H9 (cell line): ENCODE measurements around the gene RNU5B-1. TPM values are rescaled to one million over a fixed set of nuclear protein-coding genes. Genes with fewer than 3 reads are reported as not detected.

Experiments used
- DNase-seq: peaks from one replicate; pipeline ENCODE4 v3.0.0-alpha.2; 2017
- H2AFZ ChIP-seq: one replicate; pipeline ENCODE4 v1.6.1; 2013; ENCODE audit warnings: mild to moderate bottlenecking, low read length, control low read depth, moderate library complexity
- H2AK5ac ChIP-seq: 2 replicates; pipeline ENCODE4 v1.6.1; 2013; ENCODE audit warnings: low read length, control low read depth, mixed read lengths; ENCODE audit not compliant: insufficient read length
- H2BK120ac ChIP-seq: one replicate; pipeline ENCODE4 v1.6.1; 2013; ENCODE audit warnings: low read depth, mild to moderate bottlenecking, low read length, control low read depth, inconsistent platforms; ENCODE audit not compliant: poor library complexity, severe bottlenecking
- H2BK12ac ChIP-seq: 2 replicates; pipeline ENCODE4 v1.6.1; 2013; ENCODE audit warnings: low read length, control low read depth, mixed read lengths, low read depth; ENCODE audit not compliant: insufficient read length
- H2BK15ac ChIP-seq: 2 replicates; pipeline ENCODE4 v1.6.1; 2013; ENCODE audit warnings: low read depth, low read length, control low read depth
- H2BK20ac ChIP-seq: one replicate; pipeline ENCODE4 v1.6.1; 2013; ENCODE audit warnings: low read depth, mild to moderate bottlenecking, low read length, control low read depth, inconsistent platforms; ENCODE audit not compliant: poor library complexity, severe bottlenecking
- H2BK5ac ChIP-seq: 2 replicates; pipeline ENCODE4 v1.6.1; 2013; ENCODE audit warnings: low read length, control low read depth, mixed read lengths; ENCODE audit not compliant: insufficient read length
- H3K14ac ChIP-seq: 2 replicates; pipeline ENCODE4 v1.6.1; 2013; ENCODE audit warnings: low read length, control low read depth; ENCODE audit not compliant: insufficient read depth
- H3K18ac ChIP-seq: 2 replicates; pipeline ENCODE4 v1.6.1; 2013; ENCODE audit warnings: low read depth, mild to moderate bottlenecking, mixed read lengths, low read length, control low read depth; ENCODE audit not compliant: insufficient read length
- H3K23ac ChIP-seq: 2 replicates; pipeline ENCODE4 v1.6.1; 2013; ENCODE audit warnings: low read length, control low read depth, mixed read lengths, low read depth; ENCODE audit not compliant: insufficient read length
- H3K23me2 ChIP-seq: 2 replicates; pipeline ENCODE4 v1.6.1; 2013; ENCODE audit warnings: low read depth, mild to moderate bottlenecking, mixed read lengths, low read length, control low read depth; ENCODE audit not compliant: insufficient read length, poor library complexity, severe bottlenecking
- H3K27ac ChIP-seq: 2 replicates; pipeline ENCODE4 v1.5.1; 2013; ENCODE audit warnings: low read length, control low read depth, mixed read lengths, low read depth; ENCODE audit not compliant: insufficient read length
- H3K27me3 ChIP-seq: 2 replicates; pipeline ENCODE4 v1.6.1; 2013; ENCODE audit warnings: low read length, control low read depth, inconsistent platforms; ENCODE audit not compliant: insufficient read depth
- H3K4ac ChIP-seq: 2 replicates; pipeline ENCODE4 v1.6.1; 2013; ENCODE audit warnings: low read depth, mild to moderate bottlenecking, control low read depth, inconsistent platforms, low read length, moderate library complexity
- H3K4me1 ChIP-seq: 2 replicates; pipeline ENCODE4 v1.6.1; 2013; ENCODE audit warnings: low read length, control low read depth, inconsistent platforms; ENCODE audit not compliant: insufficient read depth
- H3K4me2 ChIP-seq: 2 replicates; pipeline ENCODE4 v1.6.1; 2013; ENCODE audit warnings: low read length, control low read depth, mixed read lengths; ENCODE audit not compliant: insufficient read length, insufficient read depth
- H3K56ac ChIP-seq: 2 replicates; pipeline ENCODE4 v1.6.1; 2013; ENCODE audit warnings: low read depth, mild to moderate bottlenecking, mixed read lengths, low read length, control low read depth; ENCODE audit not compliant: insufficient read length
- H3K79me1 ChIP-seq: 2 replicates; pipeline ENCODE4 v1.6.1; 2013; ENCODE audit warnings: low read depth, mild to moderate bottlenecking, moderate library complexity, low read length, control low read depth, inconsistent platforms; ENCODE audit not compliant: insufficient read depth, poor library complexity, severe bottlenecking
- H3K79me2 ChIP-seq: 2 replicates; pipeline ENCODE4 v1.6.1; 2013; ENCODE audit warnings: low read length, control low read depth, inconsistent platforms; ENCODE audit not compliant: insufficient read depth
- H3K9ac ChIP-seq: 2 replicates; pipeline ENCODE4 v1.6.1; 2013; ENCODE audit warnings: low read length, control low read depth, mixed read lengths; ENCODE audit not compliant: insufficient read length; ENCODE audit errors: extremely low read depth
- H3K9me3 ChIP-seq: one replicate; pipeline ENCODE4 v1.6.1; 2013; ENCODE audit warnings: low read depth, low read length, inconsistent platforms; ENCODE audit not compliant: control insufficient read depth
- H3T11ph ChIP-seq: one replicate; pipeline ENCODE4 v1.6.1; 2013; ENCODE audit warnings: mild to moderate bottlenecking, low read length, control low read depth, inconsistent platforms
- H4K20me1 ChIP-seq: one replicate; pipeline ENCODE4 v1.6.1; 2013; ENCODE audit not compliant: control insufficient read depth, insufficient read length, insufficient read depth
- H4K5ac ChIP-seq: 2 replicates; pipeline ENCODE4 v1.6.1; 2013; ENCODE audit warnings: low read depth, mild to moderate bottlenecking, mixed read lengths, low read length, control low read depth; ENCODE audit not compliant: insufficient read length
- H4K8ac ChIP-seq: replicated peaks from 2 replicates; pipeline ENCODE4 v1.6.1; 2013; ENCODE audit warnings: low read length, control low read depth, mixed read lengths, low read depth; ENCODE audit not compliant: insufficient read length
- H4K91ac ChIP-seq: 2 replicates; pipeline ENCODE4 v1.6.1; 2013; ENCODE audit warnings: low read depth, mild to moderate bottlenecking, moderate library complexity, mixed read lengths, low read length, control low read depth; ENCODE audit not compliant: insufficient read length
- H3K27ac Mint-ChIP-seq, 3 experiments: 2 replicates in 2 of 3; 3 replicates in 1 of 3; pipeline ENCODE4 v1.8.0; 2020 to 2021; ENCODE audit warnings: mixed read lengths in 3 of 3, mild to moderate bottlenecking in 1 of 3, moderate library complexity in 1 of 3
- H3K27me3 Mint-ChIP-seq: 2 replicates; pipeline ENCODE4 v1.8.0; 2021; ENCODE audit warnings: low read depth, mild to moderate bottlenecking, moderate library complexity, mixed read lengths
- H3K36me3 Mint-ChIP-seq, 3 experiments: 2 replicates in 2 of 3; 3 replicates in 1 of 3; pipeline ENCODE4 v1.8.0; 2020 to 2021; ENCODE audit warnings: low read depth in 3 of 3, mixed read lengths in 3 of 3; ENCODE audit not compliant: insufficient read depth in 1 of 3
- H3K4me1 Mint-ChIP-seq, 2 experiments: 2 replicates each; pipeline ENCODE4 v1.8.0; 2020; ENCODE audit warnings: mixed read lengths in 2 of 2
- H3K4me3 Mint-ChIP-seq, 2 experiments: 2 replicates in 1 of 2; 3 replicates in 1 of 2; pipeline ENCODE4 v1.8.0; 2020 to 2021; ENCODE audit warnings: mild to moderate bottlenecking in 2 of 2, mixed read lengths in 2 of 2, moderate library complexity in 1 of 2
- H3K9me3 Mint-ChIP-seq, 2 experiments: 2 replicates in 1 of 2; 3 replicates in 1 of 2; pipeline ENCODE4 v1.8.0; 2020; ENCODE audit warnings: mild to moderate bottlenecking in 2 of 2, mixed read lengths in 2 of 2, moderate library complexity in 1 of 2
- CTCF ChIP-seq: fragments of 200-600 bp; sonication (generic); conservative IDR thresholded peaks from 3 replicates; pipeline ENCODE4 v1.8.0; 2021; ENCODE audit warnings: antibody characterized with exemption, mild to moderate bottlenecking
- WGBS: extraction: QIAGEN DNeasy Blood & Tissue Kit; methylation state at CpG from one replicate; pipeline ENCODE4 v1.1.7; 2013; ENCODE audit warnings: missing lambda C conversion rate, low lambda C conversion rate, mixed read lengths; ENCODE audit not compliant: insufficient read length; ENCODE audit errors: extremely low coverage; 5-methylcytosine and 5-hydroxymethylcytosine counted together
- total RNA-seq: library from RNA; stranded (reverse); gene quantifications from 2 replicates; pipeline ENCODE4 v1.2.1, GENCODE V29; 2021

The RNU5B-1 gene
- total RNA-seq, 1 experiment from 2014 or later: not detected

GRCh38 chr15:65323071-65323511 is 18.6 kb downstream of the RNU5B-1 start:
- Histone ChIP-seq H3K23me2 (no peaks in the 10 kb centered on the region), H3K9ac (no peak overlapping the region), H2BK15ac (no peak overlapping the region), H2AK5ac (no peak overlapping the region), H3K14ac (no peak overlapping the region; the same call in 1 of the 2 replicates), H3K23ac (no peak overlapping the region), H3K27ac (no peak overlapping the region), H4K91ac (no peak overlapping the region), H2BK120ac (no peak overlapping the region), H3K79me2 (no peaks in the 10 kb centered on the region), H2BK12ac (no peak overlapping the region), H3K4me2 (no peak overlapping the region), H2BK5ac (no peak overlapping the region), H3K56ac (no peak overlapping the region), H3K4me1 (no peaks in the 10 kb centered on the region), H4K8ac (no peak overlapping the region), H4K5ac (no peak overlapping the region), H2AFZ (no peak overlapping the region), H4K20me1 (no peaks in the 10 kb centered on the region), H3K4ac (no peak overlapping the region), H2BK20ac (no peak overlapping the region), H3K27me3 (no peaks in the 10 kb centered on the region), H3K9me3 (no peaks in the 10 kb centered on the region), H3K79me1 (no peaks in the 10 kb centered on the region), H3K18ac (no peak overlapping the region), H3T11ph (no peak overlapping the region)
- no peaks in the 10 kb centered on the region; a peak in 1 of 5 replicates for H3K9me3 Mint-ChIP-seq
- no peak for TF ChIP-seq CTCF
- H3K4me3 Mint-ChIP-seq: no peak overlapping the region
- H3K36me3 Mint-ChIP-seq: peaks cover 2 to 6% (median 5%) of the 10 kb centered on the region in 3 experiments; a peak in 5 of 7 replicates
- H3K27ac Mint-ChIP-seq: peak overlapping the region in 1 of 3 experiments; percentile 80; a peak in 1 of 7 replicates
- no CpG with 5 or more reads among the region's 9 CpGs for WGBS
- H3K4me1 Mint-ChIP-seq: peaks cover 10 to 20% of the 10 kb centered on the region in 2 experiments
- no peak for DNase-seq
- H3K27me3 Mint-ChIP-seq: no peaks in the 10 kb centered on the region
